GM18517 (cell line): ENCODE data around the gene SPECC1.
"Not testable (repeated sequence)": the region's sequence is repeated elsewhere in the genome, so short reads cannot be mapped to it uniquely, and the experiment has no call there.

ENCODE experiments used
- ATAC-seq: cut with Tn5 transposase; IDR thresholded peaks from one replicate; pipeline ENCODE4 v1.9.1; 2021; ENCODE audit warnings: mild to moderate bottlenecking, moderate library complexity; ENCODE audit not compliant: unreplicated experiment

SPECC1 gene

DNA sequence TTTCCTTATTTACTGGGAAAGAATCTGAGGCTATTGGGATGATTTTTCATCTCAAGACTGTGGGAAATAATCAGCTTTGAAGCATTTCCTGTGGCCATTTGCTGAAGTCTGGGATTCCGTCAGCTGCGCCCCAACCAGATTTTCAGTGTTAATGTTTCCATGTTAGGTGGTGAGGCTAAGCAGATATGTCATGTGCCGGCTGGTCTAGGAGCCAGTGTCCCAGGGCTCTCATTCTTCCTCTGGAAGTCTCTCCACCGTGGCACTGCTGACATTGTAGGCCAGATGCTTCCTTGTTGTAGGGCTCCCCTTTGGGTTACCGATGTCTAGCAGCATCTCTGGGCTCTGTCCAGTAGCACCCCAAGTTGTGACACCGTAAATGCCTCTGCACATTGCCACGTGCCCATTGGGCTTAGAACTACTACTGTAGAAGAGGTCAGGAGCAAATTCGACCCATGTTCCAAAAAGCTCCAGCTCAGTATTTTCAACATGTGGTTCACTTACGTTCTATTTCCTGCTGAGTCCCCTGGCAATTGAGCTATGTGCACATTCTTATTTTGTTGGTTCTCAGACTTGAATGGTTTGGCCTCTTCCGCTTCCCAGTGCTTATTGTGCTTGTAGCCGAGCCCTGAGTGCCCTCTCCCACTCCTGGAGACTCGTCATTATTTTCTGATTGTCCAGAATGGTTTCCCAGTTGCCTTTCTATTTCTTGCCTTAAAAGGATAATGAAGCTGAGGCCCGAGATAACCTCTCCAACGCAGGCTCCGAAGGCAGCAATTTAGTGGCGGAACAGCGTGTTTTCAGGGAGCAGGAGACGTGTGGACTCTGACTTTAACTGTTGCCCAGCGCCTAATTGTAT is 82.2 kb downstream of the SPECC1 start:
- ATAC-seq = no peak

DNA sequence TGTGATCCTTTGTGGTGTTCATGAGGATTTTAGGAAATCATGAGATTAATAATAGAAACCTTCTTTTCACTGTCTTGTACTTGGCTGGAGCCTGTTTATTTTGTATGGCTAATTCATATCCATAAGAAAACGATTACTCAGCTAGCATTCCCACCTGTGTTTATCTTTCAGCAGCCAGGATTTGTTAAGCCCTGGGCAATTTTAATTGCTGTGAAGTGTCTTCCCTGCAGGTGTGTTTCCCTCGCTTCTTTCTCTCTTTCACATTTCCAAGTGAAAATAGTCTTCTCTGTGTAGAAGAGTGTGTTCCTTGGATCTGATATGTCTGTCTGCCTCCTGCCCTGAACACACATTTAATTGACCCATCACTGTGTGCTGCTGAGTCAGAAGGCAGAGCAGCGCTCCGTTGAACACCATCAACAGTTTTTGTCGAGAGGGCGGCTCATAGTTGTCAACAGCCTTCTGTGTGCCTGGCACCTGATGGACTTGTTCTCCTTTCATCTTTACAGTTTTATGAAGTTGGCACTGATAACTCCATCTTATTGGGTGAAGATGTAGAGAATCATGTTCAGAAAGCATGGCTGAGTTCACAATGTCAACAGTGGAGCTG is 83.2 kb downstream of the SPECC1 start:
- ATAC-seq = no peak

DNA sequence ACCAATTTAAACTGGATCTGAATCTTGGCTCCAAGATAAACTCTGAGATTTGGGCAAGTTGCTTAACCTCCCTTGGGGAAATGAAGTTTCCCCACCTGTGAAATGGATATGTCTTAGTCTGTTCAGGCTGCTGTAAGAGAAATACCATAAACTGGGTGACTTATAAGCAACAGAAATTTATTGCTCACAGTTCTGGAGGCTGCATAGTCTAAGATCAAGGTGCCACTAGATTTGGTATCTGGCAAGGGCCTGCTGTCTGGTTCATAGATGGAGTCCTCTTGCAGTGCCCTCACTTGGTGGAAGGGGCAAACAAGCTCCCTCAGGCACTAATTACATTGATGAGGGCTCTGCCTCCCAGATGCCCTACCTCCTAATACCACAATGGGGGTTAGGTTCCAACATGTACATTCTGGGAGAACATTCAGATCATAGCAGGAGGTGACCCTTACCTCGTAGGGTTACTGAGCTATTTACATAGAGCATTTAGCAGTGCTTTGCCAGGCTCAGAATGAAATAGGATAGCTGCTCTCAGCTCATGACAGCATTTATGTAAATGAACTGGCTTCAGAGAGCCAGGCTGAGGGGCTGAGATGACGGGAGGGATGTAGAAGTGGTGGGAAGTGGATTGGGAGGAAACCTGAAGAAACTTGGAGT is 83.9 kb downstream of the SPECC1 start:
- ATAC-seq = no peak

DNA sequence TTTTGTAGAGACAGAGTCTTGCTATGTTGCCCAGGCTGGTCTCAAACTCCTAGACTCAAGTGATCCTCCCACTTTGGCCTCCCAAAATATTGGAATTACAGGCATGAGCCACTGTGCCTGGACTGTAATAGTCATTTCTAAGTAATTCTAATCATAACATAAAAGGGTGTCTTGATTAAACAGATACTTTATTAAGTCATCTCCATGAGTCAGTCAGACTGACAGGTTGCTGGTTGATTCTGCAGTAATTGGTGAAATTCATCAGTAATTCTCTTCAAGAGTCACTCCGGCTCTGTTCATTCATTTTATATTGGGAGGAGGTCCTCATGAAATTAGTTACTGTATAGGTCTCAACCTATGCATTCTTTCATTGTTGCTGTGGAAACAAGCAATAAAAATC is 85.6 kb downstream of the SPECC1 start:
- ATAC-seq = no peak

DNA sequence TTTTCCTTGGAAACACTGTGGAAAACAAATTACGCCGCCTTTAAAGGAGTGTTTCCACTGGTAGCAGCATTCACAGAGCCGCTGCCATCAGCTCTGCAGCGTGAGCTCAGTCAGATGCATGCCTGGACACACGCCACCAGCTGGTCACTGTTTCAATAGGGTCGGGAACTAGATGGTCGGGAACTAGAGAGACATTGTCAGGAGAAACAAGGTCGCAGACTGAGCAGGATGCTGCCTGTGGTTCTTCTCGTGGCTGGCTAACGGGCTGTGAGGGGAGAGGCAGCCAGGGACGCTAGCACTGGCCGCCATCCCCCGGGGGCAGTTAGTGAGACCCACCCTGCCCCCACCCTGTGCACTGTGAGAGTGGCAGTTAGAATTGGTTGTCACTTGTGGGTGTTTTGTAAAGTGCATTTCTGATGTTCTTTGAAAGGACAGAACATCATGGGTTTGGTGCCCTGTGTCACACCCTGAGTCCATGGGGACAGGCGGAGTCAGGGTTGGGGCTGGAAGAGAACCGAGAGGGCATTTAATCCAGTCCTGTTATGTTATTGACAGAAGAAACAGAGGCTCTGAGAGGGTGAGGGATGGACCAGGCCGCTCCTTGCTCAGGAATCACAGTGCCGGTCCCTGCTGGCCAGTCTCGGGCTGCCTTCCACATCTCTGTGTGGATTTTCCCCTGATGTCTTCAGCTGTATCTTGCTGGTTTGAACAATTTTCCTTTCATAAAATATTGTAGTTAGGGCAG is 86.3 kb downstream of the SPECC1 start:
- ATAC-seq = no peak

DNA sequence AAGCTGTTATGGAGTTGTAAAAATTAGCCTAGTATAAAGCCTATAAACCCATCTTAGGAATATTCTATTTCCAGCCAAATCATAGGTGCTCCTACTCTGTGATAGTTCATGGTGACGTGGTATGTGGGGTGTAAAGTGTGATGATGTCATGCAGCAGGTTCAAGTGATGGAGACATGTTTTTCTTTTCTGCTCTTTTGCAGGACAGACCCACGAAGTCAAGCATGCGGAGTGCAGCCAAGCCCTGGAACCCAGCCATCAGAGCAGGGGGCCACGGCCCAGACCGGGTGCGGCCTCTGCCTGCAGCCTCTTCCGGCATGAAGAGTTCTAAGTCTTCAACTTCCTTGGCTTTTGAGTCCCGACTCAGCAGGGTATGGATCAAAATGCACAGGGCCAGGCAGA is 87.3 kb downstream of the SPECC1 start:
- ATAC-seq = no peak

DNA sequence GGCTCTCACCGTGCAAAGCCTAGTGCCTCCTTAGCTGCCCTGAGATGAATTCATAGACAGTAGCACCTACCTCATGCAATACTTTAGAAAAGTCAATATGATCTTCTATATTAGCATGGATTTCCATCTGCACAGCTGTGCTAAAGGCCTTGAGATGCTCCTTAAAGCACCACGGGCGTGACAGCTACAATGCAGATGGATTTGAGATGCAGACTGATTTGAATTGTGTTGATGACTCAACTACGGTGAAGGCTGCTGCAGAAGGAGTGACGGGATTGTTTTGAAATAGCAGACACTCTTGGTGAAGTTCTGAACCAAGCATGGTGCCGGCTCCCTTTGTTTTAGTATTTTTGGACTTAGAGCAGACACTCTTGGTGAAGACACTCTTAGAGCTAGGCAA is 88.2 kb downstream of the SPECC1 start:
- no peak for ATAC-seq

DNA sequence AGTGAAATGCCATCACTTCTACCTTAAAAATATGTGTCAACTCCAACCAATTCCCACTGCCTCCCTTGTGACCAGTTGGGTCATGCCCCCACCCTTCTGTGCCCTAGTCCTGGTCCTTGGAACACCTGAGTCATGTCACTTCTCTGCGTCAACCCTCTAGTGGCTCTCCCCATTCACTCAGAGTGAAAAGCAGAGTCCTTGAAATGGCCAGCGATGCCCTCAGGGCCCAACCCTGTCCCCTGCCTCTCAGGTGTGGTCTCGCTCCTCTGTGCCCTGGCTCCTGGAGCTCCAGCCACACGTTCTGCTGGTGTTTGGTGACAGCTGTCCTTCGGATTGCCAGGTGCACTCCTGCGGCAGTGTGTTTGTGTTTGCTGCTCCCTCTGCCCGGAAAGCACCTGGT is 89.2 kb downstream of the SPECC1 start:
- no peak for ATAC-seq

DNA sequence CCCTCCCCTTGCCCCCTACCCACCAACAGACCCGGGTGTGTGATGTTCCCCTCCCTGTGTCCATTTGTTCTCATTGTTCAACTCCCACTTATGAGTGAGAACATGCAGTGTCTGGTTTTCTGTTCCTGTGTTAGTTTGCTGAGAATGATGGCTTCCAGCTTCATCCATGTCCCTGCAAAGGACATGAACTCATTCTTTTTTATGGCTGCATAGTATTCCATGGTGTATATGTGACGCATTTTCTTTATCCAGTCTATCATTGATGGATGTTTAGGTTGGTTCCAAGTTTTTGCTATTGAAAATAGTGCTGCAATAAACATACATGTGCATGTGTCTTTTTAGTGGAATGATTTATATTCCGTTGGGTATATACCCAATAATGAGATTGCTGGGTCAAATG is 91.6 kb downstream of the SPECC1 start:
- ATAC-seq = not testable (repeated sequence)

DNA sequence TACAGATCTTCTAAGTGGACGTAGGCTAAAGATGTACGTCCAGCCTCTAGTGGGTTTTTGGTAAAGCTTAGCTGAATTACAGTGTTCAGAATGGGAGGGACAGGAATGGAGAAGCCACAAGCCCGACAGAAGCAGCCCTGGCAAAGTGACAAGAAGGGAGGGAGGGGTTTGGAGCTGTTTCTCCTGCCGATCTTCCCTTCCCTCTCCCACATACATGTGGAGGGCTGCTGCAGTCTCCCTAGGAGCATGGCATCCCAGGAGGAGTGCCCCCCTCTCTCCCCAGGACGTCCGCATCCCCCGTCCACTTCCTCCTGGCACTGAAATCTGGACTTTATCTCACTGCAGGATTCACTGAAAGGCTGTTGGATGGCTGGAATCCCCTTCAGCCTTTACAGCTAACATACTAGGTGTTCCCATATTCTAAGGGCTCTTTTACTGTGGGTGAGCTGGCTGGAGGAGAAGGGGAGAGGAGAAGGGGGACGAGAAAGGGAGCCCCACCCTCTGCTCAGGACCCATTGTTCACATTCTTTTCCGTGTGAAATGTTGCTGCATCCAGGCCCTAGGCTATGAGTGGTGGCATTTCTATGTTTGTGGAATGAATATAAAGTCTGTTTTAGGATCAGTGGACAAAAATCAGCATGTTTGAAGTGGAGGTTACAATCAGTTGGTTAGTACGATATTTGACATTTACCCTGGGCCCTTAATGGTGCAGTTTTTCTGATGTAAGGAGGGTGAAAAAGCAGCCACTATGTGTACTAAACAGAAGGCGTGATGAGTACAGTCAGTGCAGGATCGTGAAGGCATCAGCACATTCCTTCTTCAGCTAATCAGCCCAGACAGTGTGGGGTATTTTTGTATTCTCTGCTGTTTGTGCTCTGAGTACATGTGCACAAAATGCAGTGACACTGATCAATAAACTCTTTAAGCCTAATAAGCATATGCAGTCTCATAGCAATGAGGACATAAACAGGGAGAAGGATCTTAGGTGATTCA is 94.6 kb downstream of the SPECC1 start:
- ATAC-seq = no peak

DNA sequence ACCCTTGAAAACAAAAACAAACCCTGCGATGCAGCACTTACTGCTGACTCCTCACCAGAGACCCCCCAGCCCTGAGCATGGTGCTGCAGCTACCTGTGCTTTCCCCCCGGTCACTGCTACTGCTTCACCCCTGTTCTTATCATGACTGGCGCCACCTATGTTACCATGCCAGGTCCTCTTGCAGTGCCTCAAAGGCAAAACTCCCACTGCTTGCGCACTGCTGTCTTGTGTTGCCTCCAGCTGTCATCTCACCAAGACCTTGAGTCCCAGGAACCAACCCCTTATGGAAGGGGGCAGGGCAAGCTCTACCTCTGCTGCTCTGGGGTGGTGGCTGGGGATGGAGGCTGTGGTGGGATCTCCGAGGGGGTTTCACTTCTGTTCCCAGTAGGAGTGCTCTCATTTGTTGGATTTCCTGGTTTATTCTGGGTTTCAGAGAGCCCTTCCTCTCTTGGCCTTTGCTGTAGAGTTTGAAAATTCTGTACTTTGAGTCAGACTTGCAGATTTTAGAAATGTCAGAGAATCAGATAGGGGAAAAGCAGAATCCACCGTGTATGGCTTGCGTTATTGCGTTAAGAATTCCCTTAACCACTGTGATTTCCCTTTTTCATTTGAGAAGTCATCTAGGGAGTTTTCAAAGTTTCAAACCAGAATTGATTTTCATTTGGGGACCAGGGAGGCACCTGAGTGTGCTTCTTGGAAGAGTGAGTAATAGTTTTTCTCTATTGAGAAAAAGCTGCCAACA is 96.6 kb downstream of the SPECC1 start:
- no peak for ATAC-seq

DNA sequence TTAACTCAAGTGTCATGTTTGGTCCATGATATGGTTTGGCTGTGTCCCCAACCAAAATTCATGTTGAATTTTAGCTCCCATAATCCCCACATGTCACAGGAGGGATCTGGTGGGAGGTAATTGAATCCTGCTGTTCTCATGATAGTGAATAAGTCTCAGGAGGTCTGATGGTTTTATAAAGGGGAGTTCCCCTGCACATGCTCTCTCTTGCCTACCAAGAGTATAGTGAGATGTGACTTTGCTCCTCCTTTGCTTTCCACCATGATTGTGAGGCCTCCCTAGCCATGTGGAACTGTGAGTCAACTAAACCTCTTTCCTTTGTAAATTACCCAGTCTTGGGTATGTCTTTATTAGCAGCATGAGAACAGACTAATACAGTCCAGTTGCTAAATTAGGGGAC is 97.3 kb downstream of the SPECC1 start:
- not testable (repeated sequence) for ATAC-seq

DNA sequence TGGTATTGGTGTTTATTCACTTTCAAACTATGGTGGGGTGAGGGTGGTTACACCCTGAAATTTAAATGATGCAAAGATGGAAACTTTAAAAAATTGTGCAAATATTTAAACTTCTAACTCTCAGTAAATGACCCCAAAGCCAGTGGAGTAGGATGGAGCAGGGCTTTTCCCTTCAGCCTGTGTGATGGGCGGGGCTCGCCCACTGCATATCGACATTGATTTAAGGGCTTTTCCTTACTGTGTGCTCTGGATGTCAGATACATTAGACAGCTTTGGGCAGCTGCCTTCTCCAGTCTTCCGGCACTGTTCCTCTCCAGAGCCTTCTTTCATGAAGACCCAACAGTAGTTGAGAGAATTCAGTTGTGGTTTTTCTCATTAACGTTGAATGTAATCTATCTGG is 99.9 kb downstream of the SPECC1 start:
- ATAC-seq = no peak

DNA sequence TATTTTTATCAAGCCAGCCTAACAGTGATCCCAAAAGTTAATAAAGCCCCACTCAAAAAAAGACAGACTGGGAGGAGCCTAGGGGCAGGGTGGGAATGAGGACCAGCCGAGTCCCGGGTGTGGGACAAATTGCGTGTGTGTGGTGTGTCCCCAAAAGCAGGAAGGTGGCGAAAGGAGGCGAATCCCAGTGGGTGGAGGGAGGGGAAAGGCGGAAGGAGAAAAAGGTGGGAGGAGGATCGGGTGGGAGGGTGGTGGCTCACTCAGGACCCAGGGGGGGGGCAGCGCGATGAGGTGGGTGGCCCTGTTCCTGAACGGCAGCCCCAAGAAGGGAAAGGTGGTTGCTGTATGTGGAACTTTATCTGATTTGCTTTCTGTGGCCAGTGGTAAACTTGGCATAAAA is 102.4 kb downstream of the SPECC1 start:
- no peak for ATAC-seq

DNA sequence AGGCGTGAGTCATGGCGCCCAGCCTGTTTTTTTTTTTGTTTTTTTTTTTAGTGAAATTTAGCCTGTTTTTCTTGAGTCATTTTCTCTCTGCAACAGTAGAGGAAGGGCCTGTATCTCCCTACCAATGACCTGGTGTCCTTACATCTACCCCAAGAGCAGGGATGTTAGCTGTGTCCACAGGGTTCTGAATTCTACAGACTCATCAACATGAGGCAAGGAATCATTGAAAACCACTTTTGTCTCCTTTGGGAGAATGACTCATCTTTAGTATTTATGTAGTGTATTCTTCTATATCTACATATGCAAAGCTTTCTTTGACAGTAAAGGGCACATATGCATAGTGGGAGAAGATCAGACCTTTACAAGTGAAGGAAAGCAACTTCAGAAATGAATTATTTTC is 105.3 kb downstream of the SPECC1 start:
- ATAC-seq = no peak

DNA sequence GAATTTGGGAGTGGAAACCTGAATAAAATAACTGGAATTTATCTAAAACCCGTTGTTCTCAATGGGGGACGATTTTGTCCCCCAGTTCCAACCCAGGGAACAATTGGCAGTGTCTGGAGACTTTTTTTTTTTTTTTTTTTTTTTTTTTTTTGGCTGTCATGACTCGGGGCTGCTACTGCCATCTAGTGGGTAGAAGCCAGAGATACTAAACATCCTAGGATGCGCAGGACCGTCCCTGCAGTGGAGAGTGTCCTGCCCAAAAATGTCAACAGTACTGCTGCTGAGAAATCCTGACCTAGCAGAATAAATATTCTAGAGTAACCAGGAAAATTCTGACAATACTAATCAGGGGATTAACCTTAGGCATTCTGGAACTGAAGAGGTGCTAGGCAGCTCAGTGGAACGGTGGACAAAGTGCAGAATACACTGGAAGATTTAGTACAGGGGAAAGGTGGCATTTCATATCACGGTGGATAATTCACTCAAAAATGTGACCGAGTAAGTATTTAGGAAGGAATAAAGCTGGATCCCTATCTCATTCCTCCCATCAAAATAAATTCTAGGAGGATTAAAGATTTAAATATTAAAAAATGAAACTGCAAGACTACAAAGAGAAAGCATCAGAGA is 107.6 kb downstream of the SPECC1 start:
- ATAC-seq = no peak

DNA sequence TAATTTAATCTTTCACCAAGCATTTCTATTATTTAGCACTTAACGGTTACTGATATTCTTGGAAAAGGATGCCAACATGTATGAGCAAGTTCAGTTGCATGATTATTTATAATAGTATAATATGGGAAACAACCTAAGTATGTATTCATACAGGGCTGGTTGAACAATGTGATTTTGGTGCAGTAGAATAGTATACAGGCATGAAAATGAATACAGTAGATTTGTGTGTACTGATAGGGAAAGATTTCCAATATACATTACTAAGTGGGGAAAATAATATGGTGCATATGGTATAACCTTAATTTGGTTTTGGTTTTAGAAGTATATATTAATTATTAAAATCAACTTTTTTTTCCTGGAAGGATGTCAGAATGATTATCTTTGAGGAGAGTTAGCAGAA is 109.1 kb downstream of the SPECC1 start:
- ATAC-seq = no peak

DNA sequence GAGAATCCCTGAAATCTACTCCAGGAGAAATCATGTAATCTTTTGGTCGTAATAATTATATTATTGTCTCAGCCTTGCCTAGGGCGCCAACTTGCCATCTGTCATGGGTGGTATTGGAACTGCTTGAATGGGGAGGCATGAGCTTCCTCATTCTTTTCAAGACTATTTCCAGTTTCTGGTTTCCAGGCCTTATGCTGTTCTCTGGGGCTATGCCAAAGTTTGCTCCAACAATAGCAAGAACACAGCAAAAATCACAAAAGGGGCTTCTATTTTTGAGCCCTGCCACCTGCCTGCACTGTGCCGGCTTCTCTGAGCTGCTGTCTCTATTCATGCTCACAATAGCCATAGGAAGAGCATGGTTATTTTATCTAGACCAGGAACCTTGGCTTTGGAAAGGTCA is 111.7 kb downstream of the SPECC1 start:
- ATAC-seq = no peak
